Stimulated activated naive CD4-positive, alpha-beta T cell (primary cell): ENCODE results near the gene STK38L.

ENCODE experiments used
- DNase-seq, 6 experiments: peaks; one replicate each; lab custom pipeline; 2025; lab: John Stamatoyannopoulos, UW

Gene STK38L

GRCh38 chr12:27345376-27345775 is 101.3 kb downstream of the STK38L start:
- no peak for DNase-seq

GRCh38 chr12:27347779-27348178 is 103.7 kb downstream of the STK38L start:
- no peak for DNase-seq

GRCh38 chr12:27351476-27351875 is 107.4 kb downstream of the STK38L start:
- no peak for DNase-seq

GRCh38 chr12:27355486-27355885 is 111.4 kb downstream of the STK38L start:
- DNase-seq = no peak

- no peak for DNase-seq
Measured at GRCh38 chr12:27355979-27356378, 111.9 kb downstream of the STK38L start.

GRCh38 chr12:27359578-27360340 is 115.7 kb downstream of the STK38L start:
- DNase-seq = no peak

- DNase-seq = no peak
Measured at GRCh38 chr12:27361372-27361771, 117.3 kb downstream of the STK38L start.

- DNase-seq = no peak
Measured at GRCh38 chr12:27366621-27367020, 122.5 kb downstream of the STK38L start.

- DNase-seq = no peak
Measured at GRCh38 chr12:27367078-27367477, 123.0 kb downstream of the STK38L start.
